OCI-LY1 (cell line): ENCODE results near the gene ARF5.

Experiments used
- H2AFZ ChIP-seq: fragments of 200-600 bp; sonication (generic), shearing (Covaris generic); 2 replicates; pipeline ENCODE4 v1.6.0; 2014; ENCODE audit warnings: antibody characterized with exemption, mild to moderate bottlenecking, low read length
- H3F3A ChIP-seq: fragments of 200-600 bp; sonication (generic), shearing (Covaris generic); 2 replicates; pipeline ENCODE4 v1.6.0; 2014; ENCODE audit warnings: mild to moderate bottlenecking, antibody characterized with exemption, low read length, moderate library complexity; ENCODE audit not compliant: insufficient read depth
- H3K27ac ChIP-seq: fragments of 200-600 bp; sonication (generic); 2 replicates; pipeline ENCODE4 v1.5.1; 2014; ENCODE audit warnings: low read length, mixed run types, mild to moderate bottlenecking, low read depth; ENCODE audit not compliant: poor library complexity, severe bottlenecking
- H3K27me3 ChIP-seq: fragments of 200-600 bp; sonication (generic); 2 replicates; pipeline ENCODE4 v1.6.0; 2014; ENCODE audit warnings: antibody characterized with exemption, mild to moderate bottlenecking, low read length, moderate library complexity; ENCODE audit not compliant: insufficient read depth
- H3K36me3 ChIP-seq: fragments of 200-600 bp; sonication (generic); 2 replicates; pipeline ENCODE4 v1.6.1; 2014; ENCODE audit warnings: mild to moderate bottlenecking, antibody characterized with exemption, low read length, moderate library complexity, mixed read lengths; ENCODE audit not compliant: insufficient read depth
- H3K4me1 ChIP-seq: fragments of 200-600 bp; sonication (generic); 2 replicates; pipeline ENCODE4 v1.5.1; 2014; ENCODE audit warnings: mild to moderate bottlenecking, low read length, moderate library complexity; ENCODE audit not compliant: insufficient read depth, severe bottlenecking
- H3K4me2 ChIP-seq: fragments of 200-600 bp; sonication (generic), shearing (Covaris generic); 2 replicates; pipeline ENCODE4 v1.6.1; 2014; ENCODE audit warnings: low read length
- H3K4me3 ChIP-seq: fragments of 200-600 bp; sonication (generic); 2 replicates; pipeline ENCODE4 v1.5.1; 2014; ENCODE audit warnings: low read length, low read depth, mild to moderate bottlenecking, mixed read lengths; ENCODE audit not compliant: poor library complexity, severe bottlenecking
- H3K79me2 ChIP-seq: fragments of 200-600 bp; shearing (Covaris generic); 2 replicates; pipeline ENCODE4 v1.6.1; 2016; ENCODE audit warnings: mixed run types, low read length, mixed read lengths; ENCODE audit not compliant: insufficient read depth
- H3K9ac ChIP-seq: fragments of 200-600 bp; sonication (generic), shearing (Covaris generic); 2 replicates; pipeline ENCODE4 v1.6.1; 2014; ENCODE audit warnings: mild to moderate bottlenecking, low read length, mixed read lengths
- H3K9me2 ChIP-seq: fragments of 200-600 bp; sonication (generic), shearing (Covaris generic); 2 replicates; pipeline ENCODE4 v1.6.1; 2014; ENCODE audit warnings: low read depth, mild to moderate bottlenecking, low read length, mixed read lengths
- H3K9me3 ChIP-seq: fragments of 200-600 bp; shearing (Covaris generic); 2 replicates; pipeline ENCODE4 v1.6.1; 2014; ENCODE audit warnings: low read length, mixed read lengths
- H4K20me1 ChIP-seq: fragments of 200-600 bp; sonication (generic), shearing (Covaris generic); 2 replicates; pipeline ENCODE4 v1.6.0; 2016; ENCODE audit warnings: mild to moderate bottlenecking, low read length; ENCODE audit not compliant: insufficient read depth
- EZH2 ChIP-seq: fragments of 200-600 bp; sonication (generic), shearing (Covaris generic); IDR thresholded peaks from 2 replicates; pipeline ENCODE4 v1.8.0; 2017; ENCODE audit warnings: borderline replicate concordance, mixed run types, mild to moderate bottlenecking, antibody characterized with exemption, low read length, moderate library complexity, mixed read lengths
- TF ChIP-seq, protein P1 (sequence below): fragments of 200-600 bp; sonication (generic), shearing (Covaris generic); IDR thresholded peaks from 2 replicates; pipeline ENCODE4 v1.5.1; 2017; ENCODE audit warnings: mild to moderate bottlenecking, antibody characterized with exemption, low read length, moderate library complexity, mixed read lengths

Gene ARF5

DNA sequence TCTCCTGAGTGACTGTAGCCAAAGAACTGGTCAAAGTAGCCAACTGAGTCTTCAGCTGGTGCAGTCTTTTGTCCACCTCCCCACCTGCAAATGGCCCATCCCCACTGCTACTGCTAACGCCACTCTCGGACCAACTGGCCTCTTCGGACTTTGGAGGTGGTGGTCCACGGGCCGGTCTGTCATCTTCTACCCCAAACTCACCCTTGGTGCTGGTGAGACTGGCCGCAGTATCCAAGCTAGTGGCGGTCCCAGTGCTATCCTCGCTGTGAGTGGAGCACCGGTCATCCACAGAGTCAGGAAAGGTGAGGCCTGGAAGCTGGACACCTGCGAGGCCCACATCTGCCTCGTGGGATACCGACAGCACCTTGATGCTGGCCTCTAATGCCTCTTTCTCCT, 3.6 kb upstream of the ARF5 start:
- TF ChIP-seq, protein P1, sequence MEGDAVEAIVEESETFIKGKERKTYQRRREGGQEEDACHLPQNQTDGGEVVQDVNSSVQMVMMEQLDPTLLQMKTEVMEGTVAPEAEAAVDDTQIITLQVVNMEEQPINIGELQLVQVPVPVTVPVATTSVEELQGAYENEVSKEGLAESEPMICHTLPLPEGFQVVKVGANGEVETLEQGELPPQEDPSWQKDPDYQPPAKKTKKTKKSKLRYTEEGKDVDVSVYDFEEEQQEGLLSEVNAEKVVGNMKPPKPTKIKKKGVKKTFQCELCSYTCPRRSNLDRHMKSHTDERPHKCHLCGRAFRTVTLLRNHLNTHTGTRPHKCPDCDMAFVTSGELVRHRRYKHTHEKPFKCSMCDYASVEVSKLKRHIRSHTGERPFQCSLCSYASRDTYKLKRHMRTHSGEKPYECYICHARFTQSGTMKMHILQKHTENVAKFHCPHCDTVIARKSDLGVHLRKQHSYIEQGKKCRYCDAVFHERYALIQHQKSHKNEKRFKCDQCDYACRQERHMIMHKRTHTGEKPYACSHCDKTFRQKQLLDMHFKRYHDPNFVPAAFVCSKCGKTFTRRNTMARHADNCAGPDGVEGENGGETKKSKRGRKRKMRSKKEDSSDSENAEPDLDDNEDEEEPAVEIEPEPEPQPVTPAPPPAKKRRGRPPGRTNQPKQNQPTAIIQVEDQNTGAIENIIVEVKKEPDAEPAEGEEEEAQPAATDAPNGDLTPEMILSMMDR, result no peak
- no peak for TF ChIP-seq EZH2
- H4K20me1 ChIP-seq, result no peaks in the 10 kb centered on the region
- H3K9me3 ChIP-seq, result no peaks in the 10 kb centered on the region
- peaks cover 6% of the 10 kb centered on the region; the same call in 1 of the 2 replicates for H3K79me2 ChIP-seq
- no peaks in the 10 kb centered on the region for H3K27me3 ChIP-seq
- peak overlapping the region; percentile 88 for H3K4me3 ChIP-seq
- no peaks in the 10 kb centered on the region for H3F3A ChIP-seq
- peak overlapping the region; percentile 87 for H3K9ac ChIP-seq
- no peaks in the 10 kb centered on the region for H3K9me2 ChIP-seq
- peaks cover 39% of the 10 kb centered on the region for H3K4me1 ChIP-seq
- no peak overlapping the region for H2AFZ ChIP-seq
- H3K27ac ChIP-seq, result no peak overlapping the region
- H3K4me2 ChIP-seq, result peak overlapping the region; percentile 92
- peaks cover 37% of the 10 kb centered on the region for H3K36me3 ChIP-seq

DNA sequence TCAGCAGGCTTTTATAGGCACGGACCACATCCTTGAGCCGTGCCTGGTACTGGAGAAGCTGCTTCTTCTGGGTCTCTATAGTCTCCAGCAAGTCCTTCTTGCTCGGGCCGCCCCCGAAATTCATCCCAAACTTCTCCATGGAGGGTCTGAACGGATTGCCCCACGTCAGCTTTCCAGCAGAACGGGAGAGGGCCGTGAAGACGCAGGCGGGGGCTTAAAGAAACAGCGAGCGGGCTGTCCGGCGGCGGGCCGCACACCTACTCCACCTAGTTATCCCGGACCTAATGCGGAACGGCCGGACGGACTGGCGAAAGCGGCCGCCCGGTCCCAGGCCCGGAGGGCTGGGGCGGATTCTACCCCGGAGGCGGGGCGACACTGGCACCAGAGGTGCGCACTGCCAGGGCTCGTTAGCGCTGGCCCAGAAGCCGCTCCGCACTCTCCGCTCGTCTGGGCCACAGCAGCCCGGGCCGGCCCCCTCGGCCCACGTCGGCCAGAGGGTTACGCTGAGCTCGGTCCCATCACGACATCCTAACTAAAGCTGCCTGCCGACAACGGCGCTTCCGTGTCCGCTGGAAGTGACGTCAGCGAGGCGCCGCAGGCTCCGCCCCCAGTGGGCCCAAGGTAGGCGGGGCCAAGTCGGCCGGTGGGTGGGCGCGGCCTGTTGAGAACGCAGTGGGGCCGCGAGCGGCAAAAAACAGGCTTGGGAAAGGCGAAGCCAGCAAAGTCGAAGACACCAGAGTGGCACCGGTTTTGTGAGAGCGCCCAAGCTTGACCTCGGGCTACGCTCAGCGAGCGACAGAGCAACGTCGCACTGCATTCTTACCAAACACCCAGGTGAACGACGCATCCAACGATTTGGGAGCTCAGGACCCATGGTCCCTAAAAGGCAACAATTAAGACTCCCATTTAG, 2.9 kb upstream of the ARF5 start, which contains the start of gene GCC1:
Gene GCC1, minus strand, starts transcription at position 553 of the 910 bp plus-strand sequence. Its CDS starts 414 bp downstream, at position 139.
- TF ChIP-seq EZH2, result no peak
- TF ChIP-seq, protein P1, result no peak
- peaks cover 36% of the 10 kb centered on the region for H3K36me3 ChIP-seq
- H3F3A ChIP-seq, result no peaks in the 10 kb centered on the region
- H3K79me2 ChIP-seq, result peaks cover 6% of the 10 kb centered on the region; the same call in 1 of the 2 replicates
- H3K4me1 ChIP-seq, result peaks cover 42% of the 10 kb centered on the region
- no peaks in the 10 kb centered on the region for H3K9me3 ChIP-seq
- no peaks in the 10 kb centered on the region for H4K20me1 ChIP-seq
- H2AFZ ChIP-seq, result peak within 1 kb of the TSS; percentile 4; the same call in 1 of the 2 replicates
- peak within 1 kb of the TSS; percentile 87 for H3K9ac ChIP-seq
- no peaks in the 10 kb centered on the region for H3K27me3 ChIP-seq
- H3K27ac ChIP-seq, result no peak within 1 kb of the TSS
- no peaks in the 10 kb centered on the region for H3K9me2 ChIP-seq
- peak within 1 kb of the TSS; percentile 92 for H3K4me2 ChIP-seq
- H3K4me3 ChIP-seq, result peak within 1 kb of the TSS; percentile 88

DNA sequence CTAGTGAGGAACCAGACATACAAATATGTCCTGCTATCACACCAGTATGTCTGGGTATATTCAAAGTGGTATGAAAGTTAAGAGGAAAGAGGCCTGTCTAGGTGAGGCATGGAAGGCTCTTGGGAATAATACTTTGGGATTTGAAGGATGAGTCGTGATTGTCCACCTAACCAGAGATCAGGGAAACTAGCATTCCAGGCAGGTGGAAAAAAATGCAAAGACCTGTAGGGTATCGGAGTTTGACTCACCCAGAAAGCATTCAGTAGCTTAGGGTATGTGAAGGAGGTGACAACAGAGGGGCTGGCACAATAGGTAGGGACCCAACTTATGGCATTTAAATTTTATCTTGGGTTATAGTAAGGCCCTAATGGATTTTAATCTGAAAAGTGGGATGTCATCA, 1.9 kb upstream of the ARF5 start:
- H3K9me3 ChIP-seq, result no peaks in the 10 kb centered on the region
- H3K9ac ChIP-seq, result no peak overlapping the region
- no peak overlapping the region for H3K4me3 ChIP-seq
- peaks cover 6% of the 10 kb centered on the region; the same call in 1 of the 2 replicates for H3K79me2 ChIP-seq
- H2AFZ ChIP-seq, result no peak overlapping the region
- no peaks in the 10 kb centered on the region for H3F3A ChIP-seq
- TF ChIP-seq EZH2, result no peak
- TF ChIP-seq, protein P1, result no peak
- no peaks in the 10 kb centered on the region for H4K20me1 ChIP-seq
- peaks cover 42% of the 10 kb centered on the region for H3K4me1 ChIP-seq
- H3K9me2 ChIP-seq, result no peaks in the 10 kb centered on the region
- peaks cover 35% of the 10 kb centered on the region for H3K36me3 ChIP-seq
- no peak overlapping the region for H3K27ac ChIP-seq
- H3K4me2 ChIP-seq, result no peak overlapping the region
- H3K27me3 ChIP-seq, result no peaks in the 10 kb centered on the region
